HepG2 (cell line): Measurements from ENCODE around the gene DNAJC7. TPM values are rescaled to one million over a fixed set of nuclear protein-coding genes. Genes with fewer than 3 reads are reported as not detected.

Source experiments
- AKNA ChIP-seq: sonication (generic); formaldehyde crosslinking; IDR thresholded peaks from 2 replicates; pipeline ENCODE4 v1.4.0; 2020; ENCODE audit warnings: missing genetic modification reagents, borderline replicate concordance
- DBP ChIP-seq: sonication (generic); formaldehyde crosslinking; IDR thresholded peaks from 2 replicates; pipeline ENCODE4 v1.4.0; 2020; ENCODE audit warnings: missing genetic modification reagents; ENCODE audit errors: not compliant biosample characterization
- ISL2 ChIP-seq: sonication (generic); formaldehyde crosslinking; IDR thresholded peaks from 2 replicates; pipeline ENCODE4 v1.5.0; 2020; ENCODE audit warnings: missing genetic modification reagents
- NONO ChIP-seq, 2 experiments: fragments of 450-650 bp in 1 of 2; sonication (generic) in 1 of 2; formaldehyde crosslinking in 1 of 2; IDR thresholded peaks in 1 of 2; conservative IDR thresholded peaks in 1 of 2; 2 replicates each; pipeline versions ENCODE4 v1.6.1 to v1.8.0; 2017 to 2022; ENCODE audit warnings: mild to moderate bottlenecking in 1 of 2, missing genetic modification reagents in 1 of 2, moderate library complexity in 1 of 2
- TARDBP ChIP-seq: sonication (generic); formaldehyde crosslinking; IDR thresholded peaks from 2 replicates; pipeline ENCODE4 v1.8.0; 2022; ENCODE audit warnings: mild to moderate bottlenecking, missing genetic modification reagents
- ZBTB42 ChIP-seq: sonication (generic); formaldehyde crosslinking; IDR thresholded peaks from 2 replicates; pipeline ENCODE4 v1.5.0; 2020; ENCODE audit warnings: mild to moderate bottlenecking, missing genetic modification reagents
- ZC3H4 ChIP-seq: sonication (generic); formaldehyde crosslinking; IDR thresholded peaks from 2 replicates; pipeline ENCODE4 v1.4.0; 2020; ENCODE audit warnings: missing genetic modification reagents, borderline replicate concordance
- ZNF17 ChIP-seq: sonication (generic); formaldehyde crosslinking; IDR thresholded peaks from 2 replicates; pipeline ENCODE4 v1.5.0; 2020; ENCODE audit warnings: mild to moderate bottlenecking, missing genetic modification reagents
- ZNF362 ChIP-seq: sonication (generic); formaldehyde crosslinking; IDR thresholded peaks from 2 replicates; pipeline ENCODE4 v1.4.0; 2020; ENCODE audit warnings: missing genetic modification reagents, mild to moderate bottlenecking, borderline replicate concordance
- ZNF639 ChIP-seq: conservative IDR thresholded peaks from 2 replicates; pipeline ENCODE4 v1.6.1; 2018; ENCODE audit warnings: missing genetic modification reagents
- ZNF670 ChIP-seq: sonication (generic); formaldehyde crosslinking; IDR thresholded peaks from 2 replicates; pipeline ENCODE4 v1.8.0; 2022; ENCODE audit warnings: mild to moderate bottlenecking, missing genetic modification reagents, borderline replicate concordance
- ZNF784 ChIP-seq: sonication (generic); formaldehyde crosslinking; IDR thresholded peaks from 2 replicates; pipeline ENCODE4 v1.5.1; 2020; ENCODE audit warnings: missing genetic modification reagents, mild to moderate bottlenecking, borderline replicate concordance
- ZNF839 ChIP-seq: sonication (generic); formaldehyde crosslinking; IDR thresholded peaks from 2 replicates; pipeline ENCODE4 v1.4.0; 2020; ENCODE audit warnings: missing genetic modification reagents, mild to moderate bottlenecking, borderline replicate concordance
- polyA plus RNA-seq, 8 experiments: library from polyadenylated mRNA; depleted of rRNA in 3 of 8; stranded (reverse) in 7 of 8; unstranded in 1 of 8; fragments of >200 nt; fragmentation: Illumina TruSeq in 4 of 8; extraction: Trizol in 4 of 8; gene quantifications; 2 replicates each; pipeline versions ENCODE4 v1.2.1 to v1.2.3, GENCODE V29; 2011 to 2016; ENCODE audit warnings: low read depth in 4 of 8, missing spikeins in 1 of 8, mixed read lengths in 1 of 8; ENCODE audit not compliant: insufficient read depth in 1 of 8
- total RNA-seq, 5 experiments: library from RNA; depleted of rRNA; stranded (reverse); fragments of >200 nt; fragmentation: Illumina TruSeq; extraction: Trizol; gene quantifications; 2 replicates each; pipeline ENCODE4 v1.2.3, GENCODE V29; 2016; ENCODE audit warnings: low read depth in 1 of 5
- TF ChIP-seq, protein P1 (sequence below): sonication (generic); formaldehyde crosslinking; IDR thresholded peaks from 2 replicates; pipeline ENCODE4 v1.5.1; 2020; ENCODE audit warnings: mild to moderate bottlenecking, missing genetic modification reagents

The DNAJC7 gene
- total and polyA plus RNA-seq, 2 of the 13 experiments (the other 11 are each of a cell fraction or from before 2014, with no cell fraction given), result 47.7 to 132 TPM

DNA sequence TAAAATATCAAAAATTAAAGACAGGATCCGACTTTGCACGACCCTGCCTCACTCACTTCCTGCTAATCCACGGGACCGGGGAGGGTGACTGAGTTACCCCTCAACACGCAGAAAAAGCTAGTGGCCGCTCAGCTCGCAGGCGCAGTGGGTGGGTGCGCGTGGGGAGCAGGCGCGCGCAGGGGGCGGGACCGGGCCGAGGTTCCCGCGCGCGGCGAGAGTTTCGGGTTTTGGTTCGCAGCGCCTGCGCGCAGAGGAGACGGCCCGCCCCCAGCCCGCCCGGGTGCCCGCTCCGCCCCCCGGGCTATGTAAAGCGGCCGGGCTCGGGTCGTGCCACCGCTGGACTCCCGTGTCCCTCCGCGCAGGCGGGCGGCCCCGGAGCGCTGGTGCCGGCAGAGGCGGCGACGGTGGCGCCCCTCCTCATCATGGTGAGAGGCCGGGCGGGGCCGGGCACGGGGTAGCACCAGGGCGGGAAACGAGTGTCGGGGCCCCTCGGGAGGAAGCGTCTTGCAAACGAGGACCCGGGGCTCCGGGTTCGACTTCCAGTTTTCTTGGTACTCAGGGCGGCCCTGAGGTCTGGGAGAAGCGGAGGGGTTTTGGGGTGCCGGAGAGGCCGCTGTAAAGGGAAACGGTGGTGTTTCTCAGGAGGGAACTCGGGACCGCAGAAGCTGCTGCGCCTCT lies 50.6 kb downstream of the DNAJC7 start, which contains the start of gene CNP (continued):
- peak; percentile 53; the same call in 1 of the 2 replicates for TF ChIP-seq ZC3H4 (CRISPR knock-in tag)
- TF ChIP-seq, protein P1, sequence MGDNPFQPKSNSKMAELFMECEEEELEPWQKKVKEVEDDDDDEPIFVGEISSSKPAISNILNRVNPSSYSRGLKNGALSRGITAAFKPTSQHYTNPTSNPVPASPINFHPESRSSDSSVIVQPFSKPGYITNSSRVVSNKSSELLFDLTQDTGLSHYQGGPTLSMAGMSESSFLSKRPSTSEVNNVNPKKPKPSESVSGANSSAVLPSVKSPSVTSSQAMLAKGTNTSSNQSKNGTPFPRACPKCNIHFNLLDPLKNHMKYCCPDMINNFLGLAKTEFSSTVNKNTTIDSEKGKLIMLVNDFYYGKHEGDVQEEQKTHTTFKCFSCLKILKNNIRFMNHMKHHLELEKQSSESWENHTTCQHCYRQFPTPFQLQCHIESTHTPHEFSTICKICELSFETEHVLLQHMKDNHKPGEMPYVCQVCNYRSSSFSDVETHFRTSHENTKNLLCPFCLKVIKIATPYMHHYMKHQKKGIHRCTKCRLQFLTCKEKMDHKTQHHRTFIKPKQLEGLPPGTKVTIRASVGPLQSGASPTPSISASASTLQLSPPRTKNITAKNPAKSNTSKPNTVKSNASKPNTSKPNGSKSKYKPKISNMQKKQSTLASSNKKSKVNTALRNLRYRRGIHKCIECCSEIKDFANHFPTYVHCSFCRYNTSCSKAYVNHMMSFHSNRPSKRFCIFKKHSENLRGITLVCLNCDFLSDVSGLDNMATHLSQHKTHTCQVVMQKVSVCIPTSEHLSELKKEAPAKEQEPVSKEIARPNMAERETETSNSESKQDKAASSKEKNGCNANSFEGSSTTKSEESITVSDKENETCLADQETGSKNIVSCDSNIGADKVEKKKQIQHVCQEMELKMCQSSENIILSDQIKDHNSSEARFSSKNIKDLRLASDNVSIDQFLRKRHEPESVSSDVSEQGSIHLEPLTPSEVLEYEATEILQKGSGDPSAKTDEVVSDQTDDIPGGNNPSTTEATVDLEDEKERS (CRISPR knock-in tag), result no peak; the same call in 1 of the 2 replicates
- no peak for TF ChIP-seq ZBTB42
- TF ChIP-seq ZNF839 (CRISPR knock-in tag), result no peak
- TF ChIP-seq ZNF670 (CRISPR knock-in tag), result peak; percentile 92; the same call in 1 of the 2 replicates
- peak; percentile 31 for TF ChIP-seq DBP (CRISPR knock-in tag)
- 0 out of 2 replicates have a peak, but pooled peaks have one; percentile 50 for TF ChIP-seq AKNA (CRISPR knock-in tag)
- peak; percentile 79 for TF ChIP-seq ZNF639 (CRISPR knock-in tag)
- TF ChIP-seq TARDBP (CRISPR knock-in tag), result peak; percentile 75; the same call in 1 of the 2 replicates
- TF ChIP-seq NONO (IDR thresholded peaks at IDR 0.05), result no peak
- TF ChIP-seq NONO (CRISPR knock-in tag; conservative IDR thresholded peaks at IDR 0.05), result peak; percentile 93
- peak; percentile 93 for TF ChIP-seq ZNF784 (CRISPR knock-in tag)
- peak; percentile 59; the same call in 1 of the 2 replicates for TF ChIP-seq ISL2 (CRISPR knock-in tag)
- TF ChIP-seq ZNF362, result peak; percentile 28; the same call in 1 of the 2 replicates
- TF ChIP-seq ZNF17, result no peak
